MCF 10A (cell line): Measurements from ENCODE around the gene PPP2R5E. TPM values are rescaled to one million over a fixed set of nuclear protein-coding genes. Genes with fewer than 3 reads are reported as not detected.

Experiments
- BruUV-seq: library from RNA; stranded (reverse); fragments of 400-500 nt; replicated peaks from 2 replicates; lab custom pipeline; 2021; lab: Mats Ljungman, UMichigan
- CTCF ChIA-PET: fragments of 300-600 bp; sonication (Branson Sonifier 250); formaldehyde crosslinking; extraction: SDS; loops from one replicate; lab custom pipeline; 2021; ENCODE audit warnings: antibody characterized with exemption, inconsistent platforms; lab: Yijun Ruan, JAX
- POLR2A ChIA-PET: fragments of 300-600, 350-650 bp; sonication (Branson Sonifier 250); formaldehyde crosslinking; extraction: SDS; loops from one replicate; lab custom pipeline; 2020; ENCODE audit warnings: antibody characterized with exemption, inconsistent platforms; lab: Yijun Ruan, JAX
- DNase-seq: peaks from one replicate; pipeline ENCODE4 v3.0.0-alpha.2; 2018; ENCODE audit not compliant: unreplicated experiment
- H3K27ac Mint-ChIP-seq: one replicate; pipeline ENCODE4 v1.8.0; 2022; ENCODE audit warnings: mild to moderate bottlenecking, low read depth, mixed read lengths; ENCODE audit not compliant: unreplicated experiment
- H3K27me3 Mint-ChIP-seq: one replicate; pipeline ENCODE4 v1.8.0; 2022; ENCODE audit warnings: mixed read lengths; ENCODE audit not compliant: insufficient read depth, unreplicated experiment
- H3K36me3 Mint-ChIP-seq: one replicate; pipeline ENCODE4 v1.8.0; 2022; ENCODE audit warnings: mild to moderate bottlenecking, moderate library complexity, mixed read lengths; ENCODE audit not compliant: insufficient read depth, unreplicated experiment
- H3K4me1 Mint-ChIP-seq: one replicate; pipeline ENCODE4 v1.8.0; 2022; ENCODE audit warnings: mixed read lengths; ENCODE audit not compliant: insufficient read depth, unreplicated experiment
- H3K4me3 Mint-ChIP-seq: one replicate; pipeline ENCODE4 v1.8.0; 2022; ENCODE audit warnings: mild to moderate bottlenecking, moderate library complexity, mixed read lengths; ENCODE audit not compliant: unreplicated experiment
- H3K9me3 Mint-ChIP-seq: one replicate; pipeline ENCODE4 v1.8.0; 2022; ENCODE audit warnings: mixed read lengths; ENCODE audit not compliant: unreplicated experiment
- CTCF ChIP-seq: fragments of 200-600 bp; IDR thresholded peaks from one replicate; pipeline ENCODE4 v1.8.0; 2022; ENCODE audit warnings: antibody characterized with exemption, mild to moderate bottlenecking; ENCODE audit not compliant: unreplicated experiment
- intact Hi-C: fragments of 100-400 bp; cut with micrococcal nuclease; formaldehyde crosslinking; loops from 2 replicates; pipeline ENCODE4 v1.14.1; 2022
- total RNA-seq: library from RNA; stranded (reverse); gene quantifications from 2 replicates; pipeline ENCODE4 v1.2.3, GENCODE V29; 2022

PPP2R5E gene
- total RNA-seq, 1 experiment from 2014 or later: 49.7 TPM

DNA sequence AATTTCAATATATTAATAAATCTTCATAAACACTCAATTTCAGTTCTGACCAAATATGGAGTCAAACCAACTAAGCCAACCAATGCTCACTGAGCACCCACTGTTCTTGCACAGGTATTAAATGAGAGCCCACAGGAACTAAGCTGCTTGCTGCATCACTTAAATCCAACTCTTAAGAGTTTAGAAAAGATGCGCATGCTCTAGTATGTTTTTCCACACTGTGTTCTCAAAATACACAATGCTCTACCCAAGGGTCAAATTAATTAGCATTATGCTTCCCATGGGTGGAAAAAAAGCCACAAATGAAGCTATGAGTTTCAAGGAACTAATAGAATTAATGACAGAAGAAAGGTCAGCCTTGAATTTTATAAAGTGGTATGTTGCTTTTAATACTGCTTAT, 220.7 kb downstream of the PPP2R5E start:
- no peak for DNase-seq
- Mint-ChIP-seq H3K36me3 (no peaks in the 10 kb centered on the region), H3K27me3 (no peaks in the 10 kb centered on the region), H3K9me3 (no peaks in the 10 kb centered on the region), H3K27ac (no peak overlapping the region), H3K4me1 (no peaks in the 10 kb centered on the region), H3K4me3 (no peak overlapping the region)
- POLR2A ChIA-PET: no interaction called here
- CTCF ChIA-PET: interaction anchor here (3.4 kb wide), 1 partner anchor 14 kb away, joined by 11 read pairs; no protein-coding TSS in a partner anchor
- BruUV-seq: no TSS peak
- intact Hi-C loops: no loop called here
- no peak for TF ChIP-seq CTCF

Other genes with a start within 250 kb of the PPP2R5E start
- not detected in 2 replicates for gene GPHB5, start 224.4 kb downstream of the PPP2R5E start, total RNA-seq
- 14.3 and 17.4 TPM in 2 replicates for gene WDR89, start 98.5 kb upstream of the PPP2R5E start, total RNA-seq
- gene SGPP1, start 184.7 kb upstream of the PPP2R5E start, total RNA-seq: 20.8 and 22.7 TPM in 2 replicates